GM15510 (cell line): ENCODE results near the gene TTC33.

Source experiments
- POLR2A ChIP-seq: IDR thresholded peaks from 3 replicates; pipeline ENCODE4 v1.6.1; 2011; ENCODE audit warnings: borderline replicate concordance; ENCODE audit not compliant: insufficient read length; ENCODE audit errors: extremely low read depth

TTC33 gene

GRCh38 chr5:40743771-40744170 lies 12.0 kb downstream of the TTC33 start:
- TF ChIP-seq POLR2A, result no peak

- no peak for TF ChIP-seq POLR2A
These were observed 17.3 kb downstream of the TTC33 start for GRCh38 chr5:40738502-40738901.

- TF ChIP-seq POLR2A, result no peak
These were observed 19.5 kb downstream of the TTC33 start for GRCh38 chr5:40736103-40736875.

- no peak for TF ChIP-seq POLR2A
These were observed 20.2 kb downstream of the TTC33 start for GRCh38 chr5:40735609-40736008.

- no peak for TF ChIP-seq POLR2A
These were observed 20.8 kb downstream of the TTC33 start for GRCh38 chr5:40734986-40735385.

GRCh38 chr5:40733879-40734563 lies 21.7 kb downstream of the TTC33 start:
- TF ChIP-seq POLR2A, result no peak

GRCh38 chr5:40733434-40733833 lies 22.3 kb downstream of the TTC33 start:
- no peak for TF ChIP-seq POLR2A

GRCh38 chr5:40720069-40720468 lies 35.7 kb downstream of the TTC33 start:
- TF ChIP-seq POLR2A, result no peak

- no peak for TF ChIP-seq POLR2A
These were observed 38.5 kb downstream of the TTC33 start for GRCh38 chr5:40717281-40717680.

- TF ChIP-seq POLR2A, result no peak
These were observed 39.2 kb downstream of the TTC33 start for GRCh38 chr5:40716590-40716989.

- no peak for TF ChIP-seq POLR2A
These were observed 39.8 kb downstream of the TTC33 start for GRCh38 chr5:40716000-40716399.

- no peak for TF ChIP-seq POLR2A
These were observed 41.8 kb downstream of the TTC33 start for GRCh38 chr5:40714001-40714400.

GRCh38 chr5:40700116-40700782 lies 55.5 kb downstream of the TTC33 start:
- TF ChIP-seq POLR2A, result no peak

- no peak for TF ChIP-seq POLR2A
These were observed 61.3 kb downstream of the TTC33 start for GRCh38 chr5:40694433-40694832.

- TF ChIP-seq POLR2A, result no peak
These were observed 63.9 kb downstream of the TTC33 start for GRCh38 chr5:40691894-40692293.
